K562 (cell line): ENCODE results near the gene PRRC2A. TPM values are rescaled to one million over a fixed set of nuclear protein-coding genes. Genes with fewer than 3 reads are reported as not detected.
A peak's percentile ranks its signal among the peaks of the same experiment; 100 is the strongest.

Source experiments
- BRF1 ChIP-seq: IDR thresholded peaks from 3 replicates; pipeline ENCODE4 v1.6.1; 2011; ENCODE audit warnings: borderline replicate concordance, mild to moderate bottlenecking; ENCODE audit not compliant: insufficient read length; ENCODE audit errors: extremely low read depth
- MECOM ChIP-seq: fragments of 250-450 bp; sonication (Bioruptor Pico); IDR thresholded peaks from 2 replicates; pipeline ENCODE4 v1.8.0; 2022; ENCODE audit warnings: inconsistent platforms
- MYC ChIP-seq, 2 experiments: fragments of 250-450 bp in 1 of 2; sonication (Bioruptor Pico) in 1 of 2; IDR thresholded peaks; 2 replicates each; pipeline versions ENCODE4 v1.5.1 to v1.6.1; 2012 to 2021; ENCODE audit warnings: low read depth in 2 of 2, borderline replicate concordance in 1 of 2, improper control_type of control experiment in 1 of 2, low read length in 1 of 2, mild to moderate bottlenecking in 1 of 2, moderate library complexity in 1 of 2
- NFE2 ChIP-seq: IDR thresholded peaks from 2 replicates; pipeline ENCODE4 v1.6.1; 2014; ENCODE audit warnings: antibody characterized with exemption, low read depth
- SRSF9 ChIP-seq: fragments of 200-400 bp; formaldehyde crosslinking; IDR thresholded peaks from 2 replicates; pipeline ENCODE4 v1.6.1; 2017; ENCODE audit warnings: low read depth, low read length, borderline replicate concordance
- TOE1 ChIP-seq, 2 experiments: fragments of 450-650 bp in 1 of 2; sonication (generic) in 1 of 2; formaldehyde crosslinking in 1 of 2; IDR thresholded peaks; 2 replicates each; pipeline versions ENCODE4 v1.7.1 to v1.8.0; 2016 to 2022; ENCODE audit warnings: borderline replicate concordance in 2 of 2, mild to moderate bottlenecking in 2 of 2, antibody characterized with exemption in 1 of 2, inconsistent platforms in 1 of 2, low read depth in 1 of 2, missing genetic modification reagents in 1 of 2, moderate library complexity in 1 of 2
- ZNF121 ChIP-seq: sonication (generic); formaldehyde crosslinking; conservative IDR thresholded peaks from 2 replicates; pipeline ENCODE4 v1.8.0; 2022; ENCODE audit warnings: missing genetic modification reagents
- ZNF253 ChIP-seq: fragments of 250-450 bp; sonication (Bioruptor Pico); conservative IDR thresholded peaks from 2 replicates; pipeline ENCODE4 v1.6.1; 2021; ENCODE audit warnings: mild to moderate bottlenecking
- ZNF354B ChIP-seq: fragments of 250-450 bp; sonication (Bioruptor Pico); IDR thresholded peaks from 2 replicates; pipeline ENCODE4 v1.4.0; 2020
- ZNF785 ChIP-seq: fragments of 250-450 bp; sonication (Bioruptor Pico); IDR thresholded peaks from 2 replicates; pipeline ENCODE4 v1.4.0; 2020; ENCODE audit warnings: mild to moderate bottlenecking
- ZNF830 ChIP-seq: fragments of 250-450 bp; sonication (Bioruptor Pico); IDR thresholded peaks from 2 replicates; pipeline ENCODE4 v1.5.0; 2021; ENCODE audit warnings: mild to moderate bottlenecking
- ZZZ3 ChIP-seq: fragments of 450-650 bp; IDR thresholded peaks from 2 replicates; pipeline ENCODE4 v1.6.1; 2016; ENCODE audit warnings: antibody characterized with exemption, mild to moderate bottlenecking, moderate library complexity
- polyA plus RNA-seq, 8 experiments: library from polyadenylated mRNA; depleted of rRNA in 4 of 8; stranded (reverse) in 5 of 8; unstranded in 3 of 8; fragments of >200 nt; fragmentation: Nextera tagmentation in 2 of 8; fragmentation: Illumina TruSeq in 1 of 8; extraction: Ambion mirVana in 2 of 8; extraction: Trizol in 1 of 8; gene quantifications; 2 replicates each; pipeline versions ENCODE4 v1.2.1 to v1.2.3, GENCODE V29; 2011 to 2014; ENCODE audit warnings: inconsistent platforms in 1 of 8, missing spikeins in 1 of 8
- total RNA-seq, 7 experiments: library from RNA; depleted of rRNA in 6 of 7; stranded (reverse); fragments of >200 nt in 6 of 7; fragmentation: Illumina TruSeq in 2 of 7; extraction: Trizol in 2 of 7; gene quantifications; 2 replicates each; pipeline versions ENCODE4 v1.2.1 to v1.2.3, GENCODE V29; 2011 to 2021; ENCODE audit warnings: low replicate concordance in 1 of 7
- TF ChIP-seq, protein P1 (sequence below): IDR thresholded peaks from 2 replicates; pipeline ENCODE4 v1.6.1; 2016; ENCODE audit warnings: missing genetic modification characterization, missing compliant biosample characterization
- TF ChIP-seq, protein P2 (sequence below): sonication (generic); formaldehyde crosslinking; IDR thresholded peaks from 2 replicates; pipeline ENCODE4 v1.8.0; 2022; ENCODE audit warnings: mild to moderate bottlenecking, missing genetic modification reagents, borderline replicate concordance
- TF ChIP-seq, protein P3 (sequence below): fragments of 450-650 bp; IDR thresholded peaks from 2 replicates; pipeline ENCODE4 v1.6.1; 2018; ENCODE audit warnings: mild to moderate bottlenecking, low read depth; ENCODE audit not compliant: partially characterized antibody
- TF ChIP-seq, protein P4 (sequence below): fragments of 200-800 bp; sonication (Bioruptor generic); IDR thresholded peaks from 2 replicates; pipeline ENCODE4 v1.6.1; 2016; ENCODE audit warnings: missing genetic modification characterization, missing compliant biosample characterization

PRRC2A gene
- total and polyA plus RNA-seq, 9 of the 15 experiments (the other 6 are each of a cell fraction or from before 2014, with no cell fraction given), result 1.0 to 332 (median 63.0) TPM

DNA sequence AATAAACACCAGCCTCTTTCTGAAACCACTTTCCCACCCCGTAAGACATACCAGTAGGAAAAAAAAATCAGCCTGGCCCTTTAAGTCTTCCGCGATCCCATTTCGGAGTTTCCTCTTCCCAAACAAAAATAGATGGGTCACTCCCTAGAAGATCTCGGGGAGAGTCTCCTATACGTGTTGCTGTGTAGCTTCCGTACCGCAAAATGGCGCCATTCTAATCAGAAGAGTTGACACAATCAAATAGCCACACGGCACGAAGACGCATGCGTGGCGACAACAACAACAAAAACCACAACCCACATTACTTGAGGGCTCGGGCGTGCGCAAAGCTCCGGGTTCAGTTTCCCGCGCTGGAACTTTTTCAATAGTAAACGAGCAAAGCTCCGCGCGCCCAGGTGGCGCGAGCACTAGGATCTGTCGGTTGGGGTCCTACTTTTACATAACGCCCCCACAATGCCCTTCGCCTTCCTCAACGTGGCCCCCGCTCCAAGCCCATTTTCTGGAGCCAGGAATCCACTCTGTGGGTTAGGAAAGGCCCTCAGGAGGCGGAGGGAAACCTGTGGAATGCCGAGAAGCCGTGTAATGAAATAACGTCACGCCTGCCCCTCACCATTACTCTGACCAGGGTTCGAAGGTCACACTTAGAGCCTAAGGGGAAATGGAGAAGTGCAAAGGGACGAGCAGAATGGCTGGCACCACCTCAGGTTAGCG lies 44.4 kb downstream of the PRRC2A start, which contains the start of gene GPANK1 (continued):
- TF ChIP-seq, protein P1, sequence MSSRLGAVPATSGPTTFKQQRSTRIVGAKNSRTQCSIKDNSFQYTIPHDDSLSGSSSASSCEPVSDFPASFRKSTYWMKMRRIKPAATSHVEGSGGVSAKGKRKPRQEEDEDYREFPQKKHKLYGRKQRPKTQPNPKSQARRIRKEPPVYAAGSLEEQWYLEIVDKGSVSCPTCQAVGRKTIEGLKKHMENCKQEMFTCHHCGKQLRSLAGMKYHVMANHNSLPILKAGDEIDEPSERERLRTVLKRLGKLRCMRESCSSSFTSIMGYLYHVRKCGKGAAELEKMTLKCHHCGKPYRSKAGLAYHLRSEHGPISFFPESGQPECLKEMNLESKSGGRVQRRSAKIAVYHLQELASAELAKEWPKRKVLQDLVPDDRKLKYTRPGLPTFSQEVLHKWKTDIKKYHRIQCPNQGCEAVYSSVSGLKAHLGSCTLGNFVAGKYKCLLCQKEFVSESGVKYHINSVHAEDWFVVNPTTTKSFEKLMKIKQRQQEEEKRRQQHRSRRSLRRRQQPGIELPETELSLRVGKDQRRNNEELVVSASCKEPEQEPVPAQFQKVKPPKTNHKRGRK (tag), result no peak
- TF ChIP-seq ZNF121, result 0 out of 2 replicates have a peak, but pooled peaks have one; percentile 13
- TF ChIP-seq, protein P2, sequence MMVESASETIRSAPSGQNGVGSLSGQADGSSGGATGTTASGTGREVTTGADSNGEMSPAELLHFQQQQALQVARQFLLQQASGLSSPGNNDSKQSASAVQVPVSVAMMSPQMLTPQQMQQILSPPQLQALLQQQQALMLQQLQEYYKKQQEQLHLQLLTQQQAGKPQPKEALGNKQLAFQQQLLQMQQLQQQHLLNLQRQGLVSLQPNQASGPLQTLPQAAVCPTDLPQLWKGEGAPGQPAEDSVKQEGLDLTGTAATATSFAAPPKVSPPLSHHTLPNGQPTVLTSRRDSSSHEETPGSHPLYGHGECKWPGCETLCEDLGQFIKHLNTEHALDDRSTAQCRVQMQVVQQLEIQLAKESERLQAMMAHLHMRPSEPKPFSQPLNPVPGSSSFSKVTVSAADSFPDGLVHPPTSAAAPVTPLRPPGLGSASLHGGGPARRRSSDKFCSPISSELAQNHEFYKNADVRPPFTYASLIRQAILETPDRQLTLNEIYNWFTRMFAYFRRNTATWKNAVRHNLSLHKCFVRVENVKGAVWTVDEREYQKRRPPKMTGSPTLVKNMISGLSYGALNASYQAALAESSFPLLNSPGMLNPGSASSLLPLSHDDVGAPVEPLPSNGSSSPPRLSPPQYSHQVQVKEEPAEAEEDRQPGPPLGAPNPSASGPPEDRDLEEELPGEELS (CRISPR knock-in tag), result peak; percentile 100
- TF ChIP-seq ZNF830 (CRISPR knock-in tag), result peak; percentile 46; the same call in 1 of the 2 replicates
- no peak; the same call in 1 of the 2 replicates for TF ChIP-seq ZNF253 (CRISPR knock-in tag)
- TF ChIP-seq, protein P3, sequence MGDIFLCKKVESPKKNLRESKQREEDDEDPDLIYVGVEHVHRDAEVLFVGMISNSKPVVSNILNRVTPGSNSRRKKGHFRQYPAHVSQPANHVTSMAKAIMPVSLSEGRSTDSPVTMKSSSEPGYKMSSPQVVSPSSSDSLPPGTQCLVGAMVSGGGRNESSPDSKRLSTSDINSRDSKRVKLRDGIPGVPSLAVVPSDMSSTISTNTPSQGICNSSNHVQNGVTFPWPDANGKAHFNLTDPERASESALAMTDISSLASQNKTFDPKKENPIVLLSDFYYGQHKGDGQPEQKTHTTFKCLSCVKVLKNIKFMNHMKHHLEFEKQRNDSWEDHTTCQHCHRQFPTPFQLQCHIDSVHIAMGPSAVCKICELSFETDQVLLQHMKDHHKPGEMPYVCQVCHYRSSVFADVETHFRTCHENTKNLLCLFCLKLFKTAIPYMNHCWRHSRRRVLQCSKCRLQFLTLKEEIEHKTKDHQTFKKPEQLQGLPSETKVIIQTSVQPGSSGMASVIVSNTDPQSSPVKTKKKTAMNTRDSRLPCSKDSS, result no peak
- TF ChIP-seq BRF1, result no peak
- no peak for TF ChIP-seq SRSF9
- no peak for TF ChIP-seq ZNF354B (CRISPR knock-in tag)
- TF ChIP-seq, protein P4, sequence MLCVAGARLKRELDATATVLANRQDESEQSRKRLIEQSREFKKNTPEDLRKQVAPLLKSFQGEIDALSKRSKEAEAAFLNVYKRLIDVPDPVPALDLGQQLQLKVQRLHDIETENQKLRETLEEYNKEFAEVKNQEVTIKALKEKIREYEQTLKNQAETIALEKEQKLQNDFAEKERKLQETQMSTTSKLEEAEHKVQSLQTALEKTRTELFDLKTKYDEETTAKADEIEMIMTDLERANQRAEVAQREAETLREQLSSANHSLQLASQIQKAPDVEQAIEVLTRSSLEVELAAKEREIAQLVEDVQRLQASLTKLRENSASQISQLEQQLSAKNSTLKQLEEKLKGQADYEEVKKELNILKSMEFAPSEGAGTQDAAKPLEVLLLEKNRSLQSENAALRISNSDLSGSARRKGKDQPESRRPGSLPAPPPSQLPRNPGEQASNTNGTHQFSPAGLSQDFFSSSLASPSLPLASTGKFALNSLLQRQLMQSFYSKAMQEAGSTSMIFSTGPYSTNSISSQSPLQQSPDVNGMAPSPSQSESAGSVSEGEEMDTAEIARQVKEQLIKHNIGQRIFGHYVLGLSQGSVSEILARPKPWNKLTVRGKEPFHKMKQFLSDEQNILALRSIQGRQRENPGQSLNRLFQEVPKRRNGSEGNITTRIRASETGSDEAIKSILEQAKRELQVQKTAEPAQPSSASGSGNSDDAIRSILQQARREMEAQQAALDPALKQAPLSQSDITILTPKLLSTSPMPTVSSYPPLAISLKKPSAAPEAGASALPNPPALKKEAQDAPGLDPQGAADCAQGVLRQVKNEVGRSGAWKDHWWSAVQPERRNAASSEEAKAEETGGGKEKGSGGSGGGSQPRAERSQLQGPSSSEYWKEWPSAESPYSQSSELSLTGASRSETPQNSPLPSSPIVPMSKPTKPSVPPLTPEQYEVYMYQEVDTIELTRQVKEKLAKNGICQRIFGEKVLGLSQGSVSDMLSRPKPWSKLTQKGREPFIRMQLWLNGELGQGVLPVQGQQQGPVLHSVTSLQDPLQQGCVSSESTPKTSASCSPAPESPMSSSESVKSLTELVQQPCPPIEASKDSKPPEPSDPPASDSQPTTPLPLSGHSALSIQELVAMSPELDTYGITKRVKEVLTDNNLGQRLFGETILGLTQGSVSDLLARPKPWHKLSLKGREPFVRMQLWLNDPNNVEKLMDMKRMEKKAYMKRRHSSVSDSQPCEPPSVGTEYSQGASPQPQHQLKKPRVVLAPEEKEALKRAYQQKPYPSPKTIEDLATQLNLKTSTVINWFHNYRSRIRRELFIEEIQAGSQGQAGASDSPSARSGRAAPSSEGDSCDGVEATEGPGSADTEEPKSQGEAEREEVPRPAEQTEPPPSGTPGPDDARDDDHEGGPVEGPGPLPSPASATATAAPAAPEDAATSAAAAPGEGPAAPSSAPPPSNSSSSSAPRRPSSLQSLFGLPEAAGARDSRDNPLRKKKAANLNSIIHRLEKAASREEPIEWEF, result no peak
- TF ChIP-seq MECOM, result peak; percentile 65; the same call in 1 of the 2 replicates
- TF ChIP-seq NFE2, result peak; percentile 57
- TF ChIP-seq ZZZ3, result no peak
- no peak for TF ChIP-seq ZNF785 (CRISPR knock-in tag)
- TF ChIP-seq TOE1 (IDR thresholded peaks at IDR 0.05; ENCODE audit: borderline replicate concordance), result no peak
- TF ChIP-seq TOE1 (CRISPR knock-in tag; IDR thresholded peaks at IDR 0.05; ENCODE audit: borderline replicate concordance, low read depth), result peak; percentile 95
- TF ChIP-seq MYC (IDR thresholded peaks at IDR 0.05; ENCODE audit: low read depth, low read length), result peak; percentile 94
- TF ChIP-seq MYC (CRISPR knock-in tag; IDR thresholded peaks at IDR 0.05; ENCODE audit: borderline replicate concordance, low read depth), result peak; percentile 53; the same call in 1 of the 2 replicates
